Chondrocyte (in vitro differentiated cells): ENCODE data around the gene TSC1. TPM values are rescaled to one million over a fixed set of nuclear protein-coding genes. Genes with fewer than 3 reads are reported as not detected.
A peak's percentile ranks its signal among the peaks of the same experiment; 100 is the strongest.
"Not testable (repeated sequence)": the region's sequence is repeated elsewhere in the genome, so short reads cannot be mapped to it uniquely, and the experiment has no call there.

ENCODE experiments used
- DNase-seq: peaks from one replicate; pipeline ENCODE4 v3.0.0; 2021; ENCODE audit warnings: mixed read lengths, low spot score
- H3K27ac Mint-ChIP-seq: one replicate; pipeline ENCODE4 v1.8.0; 2021; ENCODE audit warnings: mild to moderate bottlenecking, moderate library complexity, mixed read lengths; ENCODE audit not compliant: unreplicated experiment
- H3K27me3 Mint-ChIP-seq: 2 replicates; pipeline ENCODE4 v1.8.0; 2021; ENCODE audit warnings: low read depth, mixed read lengths
- H3K36me3 Mint-ChIP-seq: 2 replicates; pipeline ENCODE4 v1.8.0; 2021; ENCODE audit warnings: low read depth, mixed read lengths
- H3K4me1 Mint-ChIP-seq: 2 replicates; pipeline ENCODE4 v1.8.0; 2021; ENCODE audit warnings: low read depth, mild to moderate bottlenecking, mixed read lengths
- H3K4me3 Mint-ChIP-seq: one replicate; pipeline ENCODE4 v1.8.0; 2021; ENCODE audit warnings: mild to moderate bottlenecking, moderate library complexity, mixed read lengths; ENCODE audit not compliant: unreplicated experiment
- H3K9me3 Mint-ChIP-seq: 2 replicates; pipeline ENCODE4 v1.8.0; 2021; ENCODE audit warnings: low read depth, mixed read lengths
- CTCF ChIP-seq: fragments of 200-600 bp; sonication (generic); IDR thresholded peaks from 2 replicates; pipeline ENCODE4 v1.5.0; 2021; ENCODE audit warnings: antibody characterized with exemption, mild to moderate bottlenecking, moderate library complexity
- long read RNA-seq: library from polyadenylated mRNA; stranded (forward); transcript quantifications from one replicate; pipeline ENCODE4 v2.0.0, GENCODE V29; 2021
- total RNA-seq: library from RNA; stranded (reverse); gene quantifications from 3 replicates; pipeline ENCODE4 v1.2.1, GENCODE V29; 2021

Gene TSC1
- total RNA-seq, result 37.7 to 50.7 TPM (median 42.5 TPM) in 3 replicates
- long read RNA-seq, full-length matches to known transcripts, result 8 of 19 reads
- long read RNA-seq, partial matches to known transcripts, result 2 of 19 reads
- long read RNA-seq, other reads (novel, unspliced or antisense), result 9 of 19 reads

GRCh38 chr9:132944294-132945185 is at the start of gene TSC1:
Gene TSC1, minus strand, starts transcription at chr9:132944616. Its CDS starts 15,744 bp downstream, at chr9:132928872.
- TF ChIP-seq CTCF, result no peak
- peak; percentile 98 for DNase-seq
- no peaks in the 10 kb centered on the region for H3K27me3 Mint-ChIP-seq
- peak within 1 kb of the TSS; percentile 95 for H3K4me3 Mint-ChIP-seq
- H3K36me3 Mint-ChIP-seq, result no peaks in the 10 kb centered on the region
- peaks cover 35% of the 10 kb centered on the region for H3K4me1 Mint-ChIP-seq
- no peaks in the 10 kb centered on the region for H3K9me3 Mint-ChIP-seq
- peak within 1 kb of the TSS; percentile 100 for H3K27ac Mint-ChIP-seq

- H3K4me1 Mint-ChIP-seq, result peaks cover 3% of the 10 kb centered on the region
- no peak overlapping the region for H3K4me3 Mint-ChIP-seq
- no peaks in the 10 kb centered on the region for H3K36me3 Mint-ChIP-seq
- DNase-seq, result peak; percentile 39
- H3K27ac Mint-ChIP-seq, result no peak overlapping the region
- no peak for TF ChIP-seq CTCF
- no peaks in the 10 kb centered on the region for H3K9me3 Mint-ChIP-seq
- peaks cover 40% of the 10 kb centered on the region for H3K27me3 Mint-ChIP-seq
These were observed 49.1 kb upstream of the TSC1 start for GRCh38 chr9:132993511-132993939.

- Mint-ChIP-seq H3K9me3 (no peaks in the 10 kb centered on the region), H3K4me3 (no peak overlapping the region), H3K36me3 (no peaks in the 10 kb centered on the region), H3K27ac (no peak overlapping the region), H3K27me3 (peaks cover 50% of the 10 kb centered on the region), H3K4me1 (no peaks in the 10 kb centered on the region)
- no peak for TF ChIP-seq CTCF
- DNase-seq, result peak; percentile 71
These were observed 47.2 kb upstream of the TSC1 start for GRCh38 chr9:132991351-132992300.

GRCh38 chr9:132990781-132991180 is 46.4 kb upstream of the TSC1 start:
- Mint-ChIP-seq H3K36me3 (no peaks in the 10 kb centered on the region), H3K27me3 (peaks cover 52% of the 10 kb centered on the region), H3K4me1 (no peaks in the 10 kb centered on the region), H3K4me3 (no peak overlapping the region), H3K27ac (no peak overlapping the region), H3K9me3 (no peaks in the 10 kb centered on the region)
- no peak for TF ChIP-seq CTCF
- peak; percentile 51 for DNase-seq

DNA sequence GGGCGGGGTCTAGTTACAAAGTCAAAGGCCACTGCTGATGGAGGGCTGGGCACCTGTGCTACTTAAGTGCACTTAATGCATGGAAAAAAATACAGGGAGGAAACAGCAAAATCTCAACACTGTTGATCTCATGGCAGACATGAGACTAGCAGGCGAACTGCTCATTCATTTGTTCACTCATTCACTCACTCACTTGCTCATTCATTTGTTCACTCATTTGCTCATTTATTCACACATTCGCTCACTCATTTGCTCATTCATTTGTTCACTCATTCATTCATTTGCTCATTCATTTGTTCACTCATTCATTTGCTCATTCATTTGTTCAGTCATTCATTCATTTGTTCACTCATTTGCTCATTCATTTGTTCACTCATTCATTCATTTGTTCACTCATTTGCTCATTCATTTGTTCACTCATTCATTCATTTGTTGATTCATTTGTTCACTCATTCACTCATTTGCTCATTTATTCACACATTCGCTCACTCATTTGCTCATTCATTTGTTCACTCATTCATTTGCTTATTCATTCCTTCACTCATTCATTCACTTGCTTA is 45.7 kb upstream of the TSC1 start:
- H3K36me3 Mint-ChIP-seq, H3K4me1 Mint-ChIP-seq, H3K9me3 Mint-ChIP-seq, DNase-seq, H3K4me3 Mint-ChIP-seq, H3K27ac Mint-ChIP-seq: not testable (repeated sequence)
- H3K27me3 Mint-ChIP-seq, result peaks cover 50% of the 10 kb centered on the region
